AG04450 (cell line): ENCODE data around the gene ATP6V0D1. TPM values are rescaled to one million over a fixed set of nuclear protein-coding genes. Genes with fewer than 3 reads are reported as not detected.

Experiments used
- CTCF ChIA-PET: fragments of 300-600, 350-600 bp; formaldehyde crosslinking; extraction: SDS; loops from one replicate; lab custom pipeline; 2022; ENCODE audit warnings: antibody characterized with exemption, inconsistent platforms; lab: Charles Lee
- POLR2A ChIA-PET: fragments of 350-600 bp; formaldehyde crosslinking; extraction: SDS; loops from one replicate; lab custom pipeline; 2021; ENCODE audit warnings: antibody characterized with exemption, inconsistent platforms; lab: Yijun Ruan, JAX
- DNase-seq: peaks from one replicate; pipeline ENCODE4 v3.0.0-alpha.2; 2011; ENCODE audit warnings: low read depth, low spot score
- H3K27ac ChIP-seq: one replicate; pipeline ENCODE4 v1.5.1; 2012; ENCODE audit warnings: low read depth, low read length, control low read depth
- H3K27me3 ChIP-seq: one replicate; pipeline ENCODE4 v1.6.0; 2012; ENCODE audit warnings: low read length; ENCODE audit not compliant: control insufficient read depth, insufficient read depth
- H3K4me3 ChIP-seq: 2 replicates; pipeline ENCODE4 v1.5.1; 2011; ENCODE audit warnings: mild to moderate bottlenecking, low read depth, low read length, control low read depth
- H3K9me3 ChIP-seq: 2 replicates; pipeline ENCODE4 v1.5.1; 2012; ENCODE audit warnings: low read length; ENCODE audit not compliant: control insufficient read depth, insufficient read depth
- CTCF ChIP-seq: IDR thresholded peaks from 2 replicates; pipeline ENCODE4 v1.5.1; 2011; ENCODE audit warnings: low read depth, low read length, control low read depth, inconsistent platforms
- polyA minus RNA-seq: library from RNA; depleted of rRNA, polyadenylated mRNA; stranded (reverse); fragments of >200 nt; gene quantifications from 2 replicates; pipeline ENCODE4 v1.2.3, GENCODE V29; 2011; rRNA and poly(A)+ RNA removed
- polyA plus RNA-seq: library from polyadenylated mRNA; depleted of rRNA; stranded (reverse); fragments of >200 nt; gene quantifications from 2 replicates; pipeline ENCODE4 v1.2.3, GENCODE V29; 2011; rRNA removed

The ATP6V0D1 gene
- 101 and 121 TPM in 2 replicates for polyA plus RNA-seq
- 164 and 206 TPM in 2 replicates for polyA minus RNA-seq

- TF ChIP-seq CTCF = peak; percentile 89
- peak; percentile 96 for DNase-seq
- H3K4me3 ChIP-seq = peak within 1 kb of the TSS; percentile 96
- H3K27me3 ChIP-seq = no peaks in the 10 kb centered on the region
- ChIA-PET POLR2A (interaction anchor here (0.6 to 1.5 kb wide), 10 partner anchors 8 to 452 kb away, joined by 3 to 5 read pairs (median 3); partner anchors contain the start of genes FHOD1 and RIPOR1), CTCF (interaction anchor here (0.6 to 5.5 kb wide), 33 partner anchors 10 to 288 kb away, joined by 3 to 54 read pairs (median 3); partner anchors contain the start of genes ACD, CARMIL2, HSD11B2 and ZDHHC1)
- no peaks in the 10 kb centered on the region; the same call in 1 of the 2 replicates for H3K9me3 ChIP-seq
- peak within 1 kb of the TSS; percentile 92 for H3K27ac ChIP-seq
Observed at GRCh38 chr16:67480833-67481560, at the start of gene ATP6V0D1. Gene ATP6V0D1 (minus strand): TSS chr16:67481157. CDS start chr16:67481086, 71 bp downstream.

GRCh38 chr16:67530013-67530939 is 49.3 kb upstream of the ATP6V0D1 start:
- H3K27me3 ChIP-seq = no peaks in the 10 kb centered on the region
- peak overlapping the region; percentile 80 for H3K4me3 ChIP-seq
- TF ChIP-seq CTCF = no peak
- ChIA-PET CTCF (interaction anchor here (0.8 to 8.1 kb wide), 3 partner anchors 8 to 17 kb away, joined by 3 to 52 read pairs (median 7); no protein-coding TSS in a partner anchor), POLR2A (interaction anchor here (0.5 to 1.4 kb wide), 6 partner anchors 9 to 554 kb away, joined by 3 to 6 read pairs (median 4); partner anchors contain the start of gene CTCF)
- no peak for DNase-seq
- no peaks in the 10 kb centered on the region; the same call in 1 of the 2 replicates for H3K9me3 ChIP-seq
- peak overlapping the region; percentile 80 for H3K27ac ChIP-seq

- Histone ChIP-seq H3K4me3 (peak overlapping the region; percentile 80), H3K27ac (peak overlapping the region; percentile 80), H3K27me3 (no peaks in the 10 kb centered on the region), H3K9me3 (no peaks in the 10 kb centered on the region; the same call in 1 of the 2 replicates)
- CTCF ChIA-PET = interaction anchor here (2.0 to 8.1 kb wide), 2 partner anchors 7 to 18 kb away, joined by 7 to 52 read pairs; no protein-coding TSS in a partner anchor
- POLR2A ChIA-PET = interaction anchor here (0.5 to 1.6 kb wide), 8 partner anchors 9 to 555 kb away, joined by 3 to 6 read pairs (median 4); partner anchors contain the start of genes ATP6V0D1 and CTCF
- no peak for DNase-seq
- no peak for TF ChIP-seq CTCF
Observed at GRCh38 chr16:67529582-67530012, 48.6 kb upstream of the ATP6V0D1 start.

GRCh38 chr16:67528870-67529581 is 48.1 kb upstream of the ATP6V0D1 start:
- no peak for TF ChIP-seq CTCF
- Histone ChIP-seq H3K27me3 (no peaks in the 10 kb centered on the region), H3K27ac (peak overlapping the region; percentile 80), H3K9me3 (no peaks in the 10 kb centered on the region; the same call in 1 of the 2 replicates), H3K4me3 (peak overlapping the region; percentile 80)
- ChIA-PET CTCF (interaction anchor here (2.0 to 8.1 kb wide), 2 partner anchors 7 to 18 kb away, joined by 7 to 52 read pairs; no protein-coding TSS in a partner anchor), POLR2A (interaction anchor here (0.6 to 1.6 kb wide), 4 partner anchors 8 to 555 kb away, joined by 3 to 5 read pairs (median 4); partner anchors contain the start of genes ATP6V0D1 and CTCF)
- no peak for DNase-seq
